Measurements from ENCODE around the gene CLDN12. TPM values are rescaled to one million over a fixed set of nuclear protein-coding genes. Genes with fewer than 3 reads are reported as not detected.
"Not testable (repeated sequence)": the region's sequence is repeated elsewhere in the genome, so short reads cannot be mapped to it uniquely, and the experiment has no call there.

Gene CLDN12
- total and polyA plus RNA-seq, 2 experiments from 2014 or later = 16.6 to 48.5 TPM

- Histone ChIP-seq H3K36me3 (ENCODE audit: insufficient read depth) (no peaks in the 10 kb centered on the region; the same call in 1 of the 2 replicates), H3K4me2 (no peak overlapping the region), H3K27ac (ENCODE audit: low read depth) (no peak overlapping the region), H3K4me1 (ENCODE audit: insufficient read depth) (no peaks in the 10 kb centered on the region), H3K79me2 (replicated peaks; ENCODE audit: insufficient read depth) (no peaks in the 10 kb centered on the region), H4K20me1 (replicated peaks; ENCODE audit: insufficient read depth) (no peaks in the 10 kb centered on the region), H3K9me2 (ENCODE audit: insufficient read depth) (peaks cover 4% of the 10 kb centered on the region), H3F3A (replicated peaks; ENCODE audit: low read depth) (no peaks in the 10 kb centered on the region), H3K27me3 (ENCODE audit: insufficient read depth) (no peaks in the 10 kb centered on the region), H2AFZ (0 out of 2 replicates have a peak overlapping the region, but pooled peaks have one; percentile 59), H3K4me3 (no peak overlapping the region)
- Mint-ChIP-seq H3K4me1 (no peaks in the 10 kb centered on the region), H3K4me3 (no peak overlapping the region), H3K27ac (no peak overlapping the region), H3K36me3 (ENCODE audit: low read depth) (peaks cover 27% of the 10 kb centered on the region), H3K9me3 (peaks cover 31% of the 10 kb centered on the region), H3K27me3 (ENCODE audit: insufficient read depth, low read depth, poor library complexity) (peaks cover 4% of the 10 kb centered on the region)
- TF ChIP-seq, protein P1, sequence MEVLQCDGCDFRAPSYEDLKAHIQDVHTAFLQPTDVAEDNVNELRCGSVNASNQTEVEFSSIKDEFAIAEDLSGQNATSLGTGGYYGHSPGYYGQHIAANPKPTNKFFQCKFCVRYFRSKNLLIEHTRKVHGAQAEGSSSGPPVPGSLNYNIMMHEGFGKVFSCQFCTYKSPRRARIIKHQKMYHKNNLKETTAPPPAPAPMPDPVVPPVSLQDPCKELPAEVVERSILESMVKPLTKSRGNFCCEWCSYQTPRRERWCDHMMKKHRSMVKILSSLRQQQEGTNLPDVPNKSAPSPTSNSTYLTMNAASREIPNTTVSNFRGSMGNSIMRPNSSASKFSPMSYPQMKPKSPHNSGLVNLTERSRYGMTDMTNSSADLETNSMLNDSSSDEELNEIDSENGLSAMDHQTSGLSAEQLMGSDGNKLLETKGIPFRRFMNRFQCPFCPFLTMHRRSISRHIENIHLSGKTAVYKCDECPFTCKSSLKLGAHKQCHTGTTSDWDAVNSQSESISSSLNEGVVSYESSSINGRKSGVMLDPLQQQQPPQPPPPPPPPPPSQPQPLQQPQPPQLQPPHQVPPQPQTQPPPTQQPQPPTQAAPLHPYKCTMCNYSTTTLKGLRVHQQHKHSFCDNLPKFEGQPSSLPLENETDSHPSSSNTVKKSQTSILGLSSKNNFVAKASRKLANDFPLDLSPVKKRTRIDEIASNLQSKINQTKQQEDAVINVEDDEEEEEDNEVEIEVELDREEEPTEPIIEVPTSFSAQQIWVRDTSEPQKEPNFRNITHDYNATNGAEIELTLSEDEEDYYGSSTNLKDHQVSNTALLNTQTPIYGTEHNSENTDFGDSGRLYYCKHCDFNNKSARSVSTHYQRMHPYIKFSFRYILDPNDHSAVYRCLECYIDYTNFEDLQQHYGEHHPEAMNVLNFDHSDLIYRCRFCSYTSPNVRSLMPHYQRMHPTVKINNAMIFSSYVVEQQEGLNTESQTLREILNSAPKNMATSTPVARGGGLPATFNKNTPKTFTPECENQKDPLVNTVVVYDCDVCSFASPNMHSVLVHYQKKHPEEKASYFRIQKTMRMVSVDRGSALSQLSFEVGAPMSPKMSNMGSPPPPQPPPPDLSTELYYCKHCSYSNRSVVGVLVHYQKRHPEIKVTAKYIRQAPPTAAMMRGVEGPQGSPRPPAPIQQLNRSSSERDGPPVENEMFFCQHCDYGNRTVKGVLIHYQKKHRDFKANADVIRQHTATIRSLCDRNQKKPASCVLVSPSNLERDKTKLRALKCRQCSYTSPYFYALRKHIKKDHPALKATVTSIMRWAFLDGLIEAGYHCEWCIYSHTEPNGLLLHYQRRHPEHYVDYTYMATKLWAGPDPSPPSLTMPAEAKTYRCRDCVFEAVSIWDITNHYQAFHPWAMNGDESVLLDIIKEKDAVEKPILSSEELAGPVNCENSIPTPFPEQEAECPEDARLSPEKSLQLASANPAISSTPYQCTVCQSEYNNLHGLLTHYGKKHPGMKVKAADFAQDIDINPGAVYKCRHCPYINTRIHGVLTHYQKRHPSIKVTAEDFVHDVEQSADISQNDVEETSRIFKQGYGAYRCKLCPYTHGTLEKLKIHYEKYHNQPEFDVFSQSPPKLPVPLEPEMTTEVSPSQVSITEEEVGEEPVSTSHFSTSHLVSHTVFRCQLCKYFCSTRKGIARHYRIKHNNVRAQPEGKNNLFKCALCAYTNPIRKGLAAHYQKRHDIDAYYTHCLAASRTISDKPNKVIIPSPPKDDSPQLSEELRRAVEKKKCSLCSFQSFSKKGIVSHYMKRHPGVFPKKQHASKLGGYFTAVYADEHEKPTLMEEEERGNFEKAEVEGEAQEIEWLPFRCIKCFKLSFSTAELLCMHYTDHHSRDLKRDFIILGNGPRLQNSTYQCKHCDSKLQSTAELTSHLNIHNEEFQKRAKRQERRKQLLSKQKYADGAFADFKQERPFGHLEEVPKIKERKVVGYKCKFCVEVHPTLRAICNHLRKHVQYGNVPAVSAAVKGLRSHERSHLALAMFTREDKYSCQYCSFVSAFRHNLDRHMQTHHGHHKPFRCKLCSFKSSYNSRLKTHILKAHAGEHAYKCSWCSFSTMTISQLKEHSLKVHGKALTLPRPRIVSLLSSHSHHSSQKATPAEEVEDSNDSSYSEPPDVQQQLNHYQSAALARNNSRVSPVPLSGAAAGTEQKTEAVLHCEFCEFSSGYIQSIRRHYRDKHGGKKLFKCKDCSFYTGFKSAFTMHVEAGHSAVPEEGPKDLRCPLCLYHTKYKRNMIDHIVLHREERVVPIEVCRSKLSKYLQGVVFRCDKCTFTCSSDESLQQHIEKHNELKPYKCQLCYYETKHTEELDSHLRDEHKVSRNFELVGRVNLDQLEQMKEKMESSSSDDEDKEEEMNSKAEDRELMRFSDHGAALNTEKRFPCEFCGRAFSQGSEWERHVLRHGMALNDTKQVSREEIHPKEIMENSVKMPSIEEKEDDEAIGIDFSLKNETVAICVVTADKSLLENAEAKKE (CRISPR knock-in tag; IDR thresholded peaks at IDR 0.05) = no peak
- TF ChIP-seq ZNF331 (CRISPR knock-in tag; IDR thresholded peaks at IDR 0.05; ENCODE audit: low read depth) (no peak), EZH2 (IDR thresholded peaks at IDR 0.05; ENCODE audit: low read depth, unreplicated experiment) (no peak)
- ATAC-seq (no peak), DNase-seq (ENCODE audit: low spot score) (no peak)
These were observed 58.0 kb downstream of the CLDN12 start for GRCh38 chr7:90461219-90461618.

DNA sequence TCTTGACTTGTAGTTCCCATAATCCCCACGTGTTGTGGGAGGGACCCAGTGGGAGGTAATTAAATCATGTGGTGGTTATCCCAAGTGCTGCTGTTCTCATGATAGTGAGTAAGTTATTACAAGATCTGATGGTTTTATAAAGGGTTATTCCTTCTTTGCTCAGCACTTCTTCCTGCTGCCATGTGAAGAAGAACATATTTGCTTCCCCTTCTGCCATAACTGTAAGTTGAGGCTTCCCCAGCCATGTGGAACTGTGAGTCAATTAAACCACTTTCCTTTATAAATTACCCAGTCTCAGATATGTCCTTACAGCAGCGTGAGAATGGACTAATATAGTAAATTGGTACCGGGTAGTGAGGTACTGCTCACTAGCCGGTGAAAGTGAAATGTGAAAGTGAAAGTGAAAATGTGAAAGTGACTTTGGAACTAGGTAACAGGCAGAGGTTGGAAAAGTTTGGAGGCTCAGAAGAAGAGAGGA, 59.9 kb downstream of the CLDN12 start:
- H3K27ac ChIP-seq (ENCODE audit: low read depth); H3K4me3 Mint-ChIP-seq; ATAC-seq; H3K27me3 ChIP-seq (ENCODE audit: insufficient read depth); H3F3A ChIP-seq (replicated peaks; ENCODE audit: low read depth); DNase-seq (ENCODE audit: low spot score); H3K4me2 ChIP-seq; H4K20me1 ChIP-seq (replicated peaks; ENCODE audit: insufficient read depth); H3K36me3 ChIP-seq (ENCODE audit: insufficient read depth); H3K27ac Mint-ChIP-seq; H3K4me1 ChIP-seq (ENCODE audit: insufficient read depth); H3K4me1 Mint-ChIP-seq; H3K9me2 ChIP-seq (ENCODE audit: insufficient read depth); H3K4me3 ChIP-seq; H3K79me2 ChIP-seq (replicated peaks; ENCODE audit: insufficient read depth); H2AFZ ChIP-seq; H3K27me3 Mint-ChIP-seq (ENCODE audit: insufficient read depth, low read depth, poor library complexity): not testable (repeated sequence)
- peaks cover 31% of the 10 kb centered on the region for H3K9me3 Mint-ChIP-seq
- peaks cover 27% of the 10 kb centered on the region for H3K36me3 Mint-ChIP-seq (ENCODE audit: low read depth)

Other genes with a start within 250 kb of the CLDN12 start
- 14.7 and 17.1 TPM in 2 replicates for gene STEAP1, start 249.0 kb upstream of the CLDN12 start, total RNA-seq (2014; rRNA removed; shearing (Covaris generic))
- gene STEAP1, start 249.0 kb upstream of the CLDN12 start, polyA plus RNA-seq (2016; fragmentation: Nextera tagmentation; extraction: Ambion mirVana) = 14.9 and 15.0 TPM in 2 replicates
- 20.9 and 22.0 TPM in 2 replicates for gene STEAP2, start 191.7 kb upstream of the CLDN12 start, total RNA-seq (2014; rRNA removed; shearing (Covaris generic))
- 10.4 and 13.1 TPM in 2 replicates for gene STEAP2, start 191.7 kb upstream of the CLDN12 start, polyA plus RNA-seq (2016; fragmentation: Nextera tagmentation; extraction: Ambion mirVana)
- gene CFAP69, start 158.3 kb upstream of the CLDN12 start, total RNA-seq (2014; rRNA removed; shearing (Covaris generic)) = 7.9 and 11.2 TPM in 2 replicates
- gene CFAP69, start 158.3 kb upstream of the CLDN12 start, polyA plus RNA-seq (2016; fragmentation: Nextera tagmentation; extraction: Ambion mirVana) = 3.1 and 4.9 TPM in 2 replicates
- 0.07 TPM in 1 of 2 replicates, not detected in the other for gene FAM237B, start 82.2 kb upstream of the CLDN12 start, total RNA-seq (2014; rRNA removed; shearing (Covaris generic))
- 0.13 TPM in 1 of 2 replicates, not detected in the other for gene FAM237B, start 82.2 kb upstream of the CLDN12 start, polyA plus RNA-seq (2016; fragmentation: Nextera tagmentation; extraction: Ambion mirVana)
- gene GTPBP10, start 56.7 kb upstream of the CLDN12 start, total RNA-seq (2014; rRNA removed; shearing (Covaris generic)) = 15.1 and 20.5 TPM in 2 replicates
- gene GTPBP10, start 56.7 kb upstream of the CLDN12 start, polyA plus RNA-seq (2016; fragmentation: Nextera tagmentation; extraction: Ambion mirVana) = 17.9 and 23.0 TPM in 2 replicates
- gene PTTG1IP2, start 66.2 kb downstream of the CLDN12 start, total RNA-seq (2014; rRNA removed; shearing (Covaris generic)) = not detected in 2 replicates
- not detected in 2 replicates for gene PTTG1IP2, start 66.2 kb downstream of the CLDN12 start, polyA plus RNA-seq (2016; fragmentation: Nextera tagmentation; extraction: Ambion mirVana)
- gene CDK14, start 192.9 kb downstream of the CLDN12 start, total RNA-seq (2014; rRNA removed; shearing (Covaris generic)) = 24.0 and 25.9 TPM in 2 replicates
- gene CDK14, start 192.9 kb downstream of the CLDN12 start, polyA plus RNA-seq (2016; fragmentation: Nextera tagmentation; extraction: Ambion mirVana) = 10.1 and 11.2 TPM in 2 replicates

All from GM23338 (cell line).